Mucosa of stomach (tissue), 1 donor: ENCODE measurements around the gene APH1B.
"Not testable (repeated sequence)": the region's sequence is repeated elsewhere in the genome, so short reads cannot be mapped to it uniquely, and the experiment has no call there.

Experiments
- H3K27me3 ChIP-seq: one replicate; pipeline ENCODE4 v1.7.0; 2013; ENCODE audit warnings: mild to moderate bottlenecking, low read length; ENCODE audit not compliant: control insufficient read depth, insufficient read depth
- H3K36me3 ChIP-seq: one replicate; pipeline ENCODE4 v1.7.0; 2013; ENCODE audit warnings: low read length; ENCODE audit not compliant: control insufficient read depth, insufficient read depth
- H3K4me1 ChIP-seq: one replicate; pipeline ENCODE4 v1.7.0; 2013; ENCODE audit warnings: mild to moderate bottlenecking, low read length; ENCODE audit not compliant: control insufficient read depth, insufficient read depth
- H3K4me3 ChIP-seq: one replicate; pipeline ENCODE4 v1.7.0; 2013; ENCODE audit warnings: low read length
- H3K9ac ChIP-seq: one replicate; pipeline ENCODE4 v1.7.0; 2013; ENCODE audit warnings: mild to moderate bottlenecking, low read length, moderate library complexity
- H3K9me3 ChIP-seq: one replicate; pipeline ENCODE4 v1.7.0; 2013; ENCODE audit warnings: mild to moderate bottlenecking, low read length, moderate library complexity; ENCODE audit not compliant: control insufficient read depth
- donor health status: Pancreatic carcinoma.

Gene APH1B

DNA sequence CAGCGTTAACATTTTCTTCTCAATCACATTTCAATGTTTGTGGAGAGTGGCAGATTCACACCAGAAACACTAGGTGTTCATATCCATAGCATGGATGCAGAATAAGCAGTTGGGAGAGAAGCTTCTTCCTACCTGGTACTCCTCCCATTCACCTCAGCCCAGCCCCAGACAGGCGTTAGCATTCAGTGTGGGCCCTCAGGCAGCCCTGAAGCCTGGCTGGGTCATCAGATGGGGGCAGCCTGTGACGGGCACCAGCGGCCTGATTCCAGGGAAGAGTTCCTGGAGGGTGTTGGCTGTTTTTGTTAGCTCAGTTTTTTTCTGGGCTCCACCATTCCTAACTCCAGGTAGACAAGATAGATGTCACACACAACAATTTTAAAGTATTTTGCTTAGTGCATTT, 31.1 kb downstream of the APH1B start:
- Histone ChIP-seq H3K4me1 (no peaks in the 10 kb centered on the region), H3K9ac (no peak overlapping the region), H3K9me3 (no peaks in the 10 kb centered on the region), H3K36me3 (no peaks in the 10 kb centered on the region), H3K4me3 (no peak overlapping the region), H3K27me3 (no peaks in the 10 kb centered on the region)

DNA sequence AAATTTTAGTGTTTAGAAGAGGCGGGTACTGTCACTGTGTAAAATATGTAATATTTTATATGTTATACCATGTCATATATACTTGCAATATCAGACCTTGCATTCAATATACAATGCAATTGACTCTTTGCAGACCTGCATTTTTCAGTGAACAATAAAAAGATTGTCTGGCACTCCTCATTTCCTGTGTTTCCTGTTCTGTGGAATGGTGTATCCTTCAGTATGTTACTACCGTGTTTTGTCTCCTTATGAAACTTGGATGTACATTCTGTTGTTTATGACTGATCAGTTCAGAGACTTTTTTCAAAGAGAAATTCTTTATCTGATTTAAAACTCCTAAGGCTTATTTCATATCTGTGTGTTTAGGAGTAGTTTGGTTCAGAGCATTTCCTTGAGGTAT, 31.5 kb downstream of the APH1B start:
- H3K9me3 ChIP-seq: no peaks in the 10 kb centered on the region
- no peak overlapping the region for H3K9ac ChIP-seq
- no peak overlapping the region for H3K4me3 ChIP-seq
- H3K27me3 ChIP-seq: no peaks in the 10 kb centered on the region
- H3K36me3 ChIP-seq: no peaks in the 10 kb centered on the region
- no peaks in the 10 kb centered on the region for H3K4me1 ChIP-seq

GRCh38 chr15:63310646-63311045, 33.2 kb downstream of the APH1B start:
- Histone ChIP-seq H3K27me3 (no peaks in the 10 kb centered on the region), H3K4me1 (no peaks in the 10 kb centered on the region), H3K9ac (no peak overlapping the region), H3K9me3 (no peaks in the 10 kb centered on the region), H3K4me3 (no peak overlapping the region), H3K36me3 (no peaks in the 10 kb centered on the region)

DNA sequence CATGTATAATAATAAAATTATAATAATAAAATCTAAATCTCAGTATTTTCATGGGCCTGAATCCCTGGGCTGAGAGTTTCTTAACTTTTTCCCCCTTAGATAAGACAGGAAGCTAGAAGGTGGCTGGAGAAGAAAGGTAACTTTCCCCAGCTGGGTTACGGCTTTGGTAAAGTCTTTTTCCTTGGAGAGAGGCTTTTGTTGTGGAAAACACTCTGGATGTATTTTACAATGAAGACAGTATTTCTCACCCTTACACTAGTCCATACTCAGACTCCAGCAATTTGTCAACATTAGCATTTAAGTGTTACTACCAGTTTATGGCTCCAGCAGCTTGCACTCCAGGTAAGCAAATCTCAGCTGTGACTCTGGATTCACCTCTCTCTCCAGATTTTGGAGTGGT, 34.9 kb downstream of the APH1B start:
- Histone ChIP-seq H3K9me3 (no peaks in the 10 kb centered on the region), H3K36me3 (no peaks in the 10 kb centered on the region), H3K4me1 (no peaks in the 10 kb centered on the region), H3K4me3 (no peak overlapping the region), H3K27me3 (no peaks in the 10 kb centered on the region), H3K9ac (no peak overlapping the region)

DNA sequence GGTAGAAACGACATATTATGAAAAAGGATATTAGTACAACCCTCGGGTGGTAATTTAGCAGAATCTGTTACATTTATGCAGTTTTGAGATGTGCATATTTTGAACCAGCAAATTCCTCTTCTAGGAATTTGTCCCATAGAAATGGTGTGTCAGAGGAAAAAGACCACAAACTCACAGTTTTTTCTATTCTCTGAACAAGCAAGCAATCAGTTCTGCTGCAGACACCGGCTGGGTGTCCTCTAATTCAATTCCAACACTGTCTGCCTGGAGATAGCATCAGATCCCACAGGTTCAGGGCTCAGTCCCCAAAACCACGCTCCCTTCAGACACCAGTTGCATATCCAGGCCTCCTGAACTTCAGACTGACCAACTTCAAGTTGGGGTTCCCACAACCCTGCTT, 36.4 kb downstream of the APH1B start:
- H3K9ac ChIP-seq: no peak overlapping the region
- no peaks in the 10 kb centered on the region for H3K36me3 ChIP-seq
- H3K9me3 ChIP-seq: no peaks in the 10 kb centered on the region
- no peak overlapping the region for H3K4me3 ChIP-seq
- no peaks in the 10 kb centered on the region for H3K27me3 ChIP-seq
- no peaks in the 10 kb centered on the region for H3K4me1 ChIP-seq

DNA sequence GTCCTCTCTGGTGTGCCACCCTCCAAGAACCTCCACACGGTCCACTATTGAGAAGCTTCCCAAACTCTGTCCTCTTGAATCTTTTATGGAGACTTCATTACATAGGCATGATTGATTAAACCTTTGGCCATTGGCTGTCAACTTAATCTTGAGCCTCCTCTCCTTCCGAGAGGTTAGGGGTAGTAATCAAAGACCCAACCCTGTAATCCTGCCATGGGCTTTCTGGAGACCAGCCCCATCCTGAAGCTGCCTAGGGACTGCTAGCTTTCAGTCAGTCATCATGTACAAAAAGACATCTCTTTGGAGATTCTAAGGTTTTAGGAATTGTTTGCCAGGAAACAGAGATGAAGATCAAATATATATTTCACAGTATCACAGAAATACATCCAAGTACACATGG, 37.0 kb downstream of the APH1B start:
- Histone ChIP-seq H3K9ac (no peak overlapping the region), H3K4me3 (no peak overlapping the region), H3K36me3 (no peaks in the 10 kb centered on the region), H3K4me1 (no peaks in the 10 kb centered on the region), H3K27me3 (no peaks in the 10 kb centered on the region), H3K9me3 (no peaks in the 10 kb centered on the region)

GRCh38 chr15:63318344-63318743, 40.9 kb downstream of the APH1B start:
- no peaks in the 10 kb centered on the region for H3K9me3 ChIP-seq
- no peaks in the 10 kb centered on the region for H3K36me3 ChIP-seq
- no peak overlapping the region for H3K9ac ChIP-seq
- H3K4me3 ChIP-seq: no peak overlapping the region
- H3K27me3 ChIP-seq: no peaks in the 10 kb centered on the region
- no peaks in the 10 kb centered on the region for H3K4me1 ChIP-seq

- H3K9ac ChIP-seq: no peak overlapping the region
- no peak overlapping the region for H3K4me3 ChIP-seq
- no peaks in the 10 kb centered on the region for H3K9me3 ChIP-seq
- no peaks in the 10 kb centered on the region for H3K4me1 ChIP-seq
- H3K27me3 ChIP-seq: no peaks in the 10 kb centered on the region
- no peaks in the 10 kb centered on the region for H3K36me3 ChIP-seq
Measured at GRCh38 chr15:63319065-63319464, 41.7 kb downstream of the APH1B start.

GRCh38 chr15:63320446-63320845, 43.0 kb downstream of the APH1B start:
- not testable (repeated sequence) for H3K9me3 ChIP-seq, H3K4me1 ChIP-seq

GRCh38 chr15:63320981-63321380, 43.6 kb downstream of the APH1B start:
- H3K9ac ChIP-seq, H3K4me3 ChIP-seq, H3K27me3 ChIP-seq, H3K4me1 ChIP-seq, H3K9me3 ChIP-seq, H3K36me3 ChIP-seq: not testable (repeated sequence)

More at GRCh38 chr15:63320446-63320845, 43.0 kb downstream of the APH1B start:
- H3K9ac ChIP-seq, H3K27me3 ChIP-seq, H3K36me3 ChIP-seq, H3K4me3 ChIP-seq: not testable (repeated sequence)

GRCh38 chr15:63321462-63321861, 44.1 kb downstream of the APH1B start:
- Histone ChIP-seq H3K9ac (no peak overlapping the region), H3K4me3 (no peak overlapping the region), H3K27me3 (no peaks in the 10 kb centered on the region), H3K4me1 (no peaks in the 10 kb centered on the region), H3K36me3 (no peaks in the 10 kb centered on the region), H3K9me3 (no peaks in the 10 kb centered on the region)

- H3K9ac ChIP-seq: no peak overlapping the region
- H3K27me3 ChIP-seq: no peaks in the 10 kb centered on the region
- H3K4me3 ChIP-seq: no peak overlapping the region
- H3K9me3 ChIP-seq: no peaks in the 10 kb centered on the region
- no peaks in the 10 kb centered on the region for H3K36me3 ChIP-seq
- H3K4me1 ChIP-seq: no peaks in the 10 kb centered on the region
Measured at GRCh38 chr15:63322541-63322940, 45.1 kb downstream of the APH1B start.

GRCh38 chr15:63323798-63324563, 46.6 kb downstream of the APH1B start:
- Histone ChIP-seq H3K27me3 (no peaks in the 10 kb centered on the region), H3K9me3 (no peaks in the 10 kb centered on the region), H3K4me1 (no peaks in the 10 kb centered on the region), H3K9ac (no peak overlapping the region), H3K36me3 (no peaks in the 10 kb centered on the region), H3K4me3 (no peak overlapping the region)
